GM12878 (cell line): ENCODE results near the gene RAP1GDS1.

Experiments
- EP300 ChIP-seq, 2 experiments: fragments of 150-350 bp in 1 of 2; IDR thresholded peaks; 2 replicates each; pipeline ENCODE4 v1.6.1; 2011 to 2012; ENCODE audit warnings: low read depth in 2 of 2, low read length in 2 of 2, borderline replicate concordance in 1 of 2, improper control_type of control experiment in 1 of 2, inconsistent platforms in 1 of 2; ENCODE audit not compliant: control insufficient read depth in 1 of 2
- NFYB ChIP-seq: IDR thresholded peaks from 2 replicates; pipeline ENCODE4 v1.6.1; 2011; ENCODE audit warnings: low read depth, mild to moderate bottlenecking, low read length, improper control_type of control experiment, moderate library complexity; ENCODE audit not compliant: insufficient read depth
- NR2C2 ChIP-seq: IDR thresholded peaks from 2 replicates; pipeline ENCODE4 v1.6.1; 2011; ENCODE audit warnings: borderline replicate concordance, low read depth; ENCODE audit not compliant: control insufficient read depth, insufficient read length
- REST ChIP-seq: IDR thresholded peaks from 2 replicates; pipeline ENCODE4 v1.6.1; 2012; ENCODE audit warnings: mild to moderate bottlenecking, low read depth, low read length
- SMC3 ChIP-seq: IDR thresholded peaks from 2 replicates; pipeline ENCODE4 v1.6.1; 2011; ENCODE audit warnings: low read length, improper control_type of control experiment, borderline replicate concordance
- YY1 ChIP-seq: IDR thresholded peaks from 2 replicates; pipeline ENCODE4 v1.6.1; 2011; ENCODE audit warnings: low read depth, mild to moderate bottlenecking, low read length
- ZZZ3 ChIP-seq: IDR thresholded peaks from 2 replicates; pipeline ENCODE4 v1.6.1; 2011; ENCODE audit warnings: low read depth; ENCODE audit not compliant: control insufficient read depth, insufficient read length

DNA sequence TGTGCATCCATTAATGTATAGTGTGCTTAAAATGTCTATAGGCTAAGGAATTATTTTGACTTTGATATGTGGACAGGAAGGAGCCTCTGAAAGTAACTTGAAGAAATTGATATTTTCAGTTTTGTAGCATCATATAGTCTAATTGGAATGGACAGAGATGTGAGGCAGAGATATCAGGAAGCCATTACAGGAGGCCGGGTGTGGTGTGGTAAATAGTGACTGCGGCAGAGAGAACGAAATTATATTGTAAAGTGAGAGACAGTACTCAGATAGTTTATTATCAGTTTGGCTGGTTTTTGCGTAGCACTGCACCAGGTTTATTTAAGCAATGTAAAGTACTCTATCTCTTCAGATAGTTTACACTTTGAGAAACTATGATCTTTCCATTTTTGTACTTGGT lies 98.5 kb downstream of the RAP1GDS1 start:
- TF ChIP-seq YY1 = no peak
- no peak for TF ChIP-seq EP300 (IDR thresholded peaks at IDR 0.05; ENCODE audit: borderline replicate concordance in 1 of 2, control insufficient read depth in 1 of 2, low read depth in 2 of 2, low read length in 2 of 2)
- TF ChIP-seq REST = no peak
- TF ChIP-seq ZZZ3 = no peak
- TF ChIP-seq SMC3 = no peak
- no peak for TF ChIP-seq NR2C2
- TF ChIP-seq NFYB = no peak
